Measurements from ENCODE around the gene CDC26.
"Not testable (repeated sequence)": the region's sequence is repeated elsewhere in the genome, so short reads cannot be mapped to it uniquely, and the experiment has no call there.

The CDC26 gene

GRCh38 chr9:113293285-113293878 lies 18.0 kb upstream of the CDC26 start:
- peak; percentile 78 for DNase-seq (ENCODE audit: low read depth)

DNA sequence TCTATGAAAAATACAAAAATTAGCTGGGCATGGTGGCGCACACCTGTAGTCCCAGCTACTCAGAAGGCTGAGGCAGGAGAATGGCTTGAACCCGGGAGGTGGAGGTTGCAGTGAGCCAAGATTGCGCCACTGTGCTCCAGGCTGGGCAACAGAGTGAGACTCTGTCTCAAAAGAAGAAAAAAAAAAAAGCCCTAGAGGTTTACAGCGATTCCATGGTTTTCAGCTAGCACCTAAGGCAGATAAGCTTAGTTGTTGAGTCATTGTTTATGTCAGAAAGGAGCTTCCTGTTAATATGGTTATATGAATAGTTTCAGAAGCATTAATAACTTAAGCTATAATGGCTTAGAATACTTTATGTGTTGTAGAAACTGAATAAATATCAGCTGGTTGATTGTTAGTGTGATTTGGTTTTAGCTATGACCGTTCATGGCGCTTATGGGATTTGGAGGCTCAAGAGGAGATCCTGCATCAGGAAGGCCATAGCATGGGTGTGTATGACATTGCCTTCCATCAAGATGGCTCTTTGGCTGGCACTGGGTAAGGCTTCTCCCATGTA lies 14.8 kb upstream of the CDC26 start:
- DNase-seq (ENCODE audit: low read depth), result no peak

- no peak for DNase-seq (ENCODE audit: low read depth)
Measured at GRCh38 chr9:113289091-113289490, 13.7 kb upstream of the CDC26 start.

- DNase-seq (ENCODE audit: low read depth), result no peak
Measured at GRCh38 chr9:113281356-113281755, 6.0 kb upstream of the CDC26 start.

DNA sequence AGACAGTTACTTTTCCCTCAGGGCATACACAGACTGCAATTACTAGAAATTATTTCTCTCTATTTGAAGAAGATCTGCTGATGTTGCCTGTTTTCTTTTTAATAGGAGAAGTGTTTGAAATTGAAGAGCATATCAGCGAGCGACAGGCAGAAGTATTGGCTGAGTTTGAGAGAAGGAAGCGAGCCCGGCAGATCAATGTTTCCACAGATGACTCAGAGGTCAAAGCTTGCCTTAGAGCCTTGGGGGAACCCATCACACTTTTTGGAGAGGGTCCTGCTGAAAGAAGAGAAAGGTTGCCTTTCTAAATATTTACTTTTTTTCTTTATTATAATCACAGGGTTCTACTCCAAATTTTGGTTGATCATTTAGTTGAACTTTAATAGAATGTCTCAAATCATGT lies 3.5 kb upstream of the CDC26 start:
- no peak for DNase-seq (ENCODE audit: low read depth)

GRCh38 chr9:113274474-113275156 lies 757 bp downstream of the CDC26 start:
- peak; percentile 46 for DNase-seq (ENCODE audit: low read depth)

GRCh38 chr9:113269871-113270270 lies 5.5 kb downstream of the CDC26 start:
- no peak for DNase-seq (ENCODE audit: low read depth)

GRCh38 chr9:113269355-113269754 lies 6.0 kb downstream of the CDC26 start:
- DNase-seq (ENCODE audit: low read depth), result no peak

DNA sequence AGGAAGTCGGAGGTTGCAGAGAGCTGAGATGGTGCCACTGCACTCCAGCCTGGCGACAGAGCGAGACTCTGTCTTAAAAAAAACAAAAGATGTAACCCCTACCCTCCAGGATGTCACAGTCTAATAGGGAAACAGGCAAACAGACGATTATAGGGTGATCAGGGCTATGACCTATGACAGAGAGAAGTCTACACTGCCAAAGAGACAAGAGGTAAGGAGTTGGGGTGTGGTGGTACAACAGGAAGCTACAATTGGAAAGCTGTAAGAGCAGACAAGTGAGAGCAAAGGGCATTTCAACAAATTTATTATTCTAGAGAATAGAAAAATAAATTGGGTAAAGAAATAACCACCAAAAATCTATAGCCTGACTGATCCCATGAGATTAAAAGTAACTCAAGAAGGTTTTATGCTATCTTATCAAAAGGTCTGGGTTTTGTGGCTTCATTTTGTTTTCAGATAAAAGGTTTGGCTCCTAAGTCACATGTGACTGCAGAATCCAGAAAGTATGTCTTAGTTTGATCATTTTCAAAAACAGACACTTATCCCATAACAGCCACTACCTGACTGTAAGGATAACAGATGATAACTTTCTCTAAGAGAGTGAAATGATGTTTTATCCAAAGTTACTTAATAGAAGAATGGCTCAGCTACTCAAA lies 7.3 kb downstream of the CDC26 start:
- no peak for DNase-seq (ENCODE audit: low read depth)

- no peak for DNase-seq (ENCODE audit: low read depth)
Measured at GRCh38 chr9:113266174-113266573, 9.2 kb downstream of the CDC26 start.

DNA sequence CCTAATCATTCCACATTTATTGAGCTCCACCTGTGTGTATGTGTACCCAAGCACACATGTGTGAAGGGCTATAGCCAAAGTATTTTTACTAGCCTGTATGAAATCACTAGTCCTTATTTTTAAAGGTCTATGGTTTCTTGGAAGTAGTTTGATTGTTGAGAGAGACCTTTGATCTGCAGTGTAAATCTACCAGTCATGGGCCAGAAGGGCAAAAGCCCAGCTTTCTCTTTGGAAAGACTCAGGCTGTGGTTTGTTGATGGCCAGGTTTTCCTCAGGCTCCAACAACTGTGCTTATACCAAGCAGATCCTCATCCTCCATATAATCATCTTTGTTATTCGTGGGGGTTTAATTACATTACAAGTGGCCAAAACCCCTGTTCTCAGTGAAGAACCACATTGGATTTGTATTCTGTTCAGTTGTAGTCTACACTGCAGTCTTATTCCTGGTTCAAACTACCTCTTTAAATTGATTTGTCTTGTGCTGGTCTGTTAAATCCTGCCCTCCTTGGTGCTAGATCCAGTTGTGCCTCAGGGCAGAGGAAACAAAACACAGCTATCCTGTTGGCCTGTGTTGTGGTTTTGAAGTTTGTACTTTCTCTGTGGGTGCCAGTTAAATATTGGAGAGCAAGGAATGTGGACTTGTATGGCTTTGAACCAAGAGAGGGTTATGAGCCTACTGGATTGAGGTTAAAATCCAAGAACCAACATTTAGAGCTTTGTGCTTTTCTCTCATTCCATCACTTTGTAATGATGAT lies 13.3 kb downstream of the CDC26 start:
- no peak for DNase-seq (ENCODE audit: low read depth)

- no peak for DNase-seq (ENCODE audit: low read depth)
Measured at GRCh38 chr9:113258282-113258681, 17.1 kb downstream of the CDC26 start.

DNA sequence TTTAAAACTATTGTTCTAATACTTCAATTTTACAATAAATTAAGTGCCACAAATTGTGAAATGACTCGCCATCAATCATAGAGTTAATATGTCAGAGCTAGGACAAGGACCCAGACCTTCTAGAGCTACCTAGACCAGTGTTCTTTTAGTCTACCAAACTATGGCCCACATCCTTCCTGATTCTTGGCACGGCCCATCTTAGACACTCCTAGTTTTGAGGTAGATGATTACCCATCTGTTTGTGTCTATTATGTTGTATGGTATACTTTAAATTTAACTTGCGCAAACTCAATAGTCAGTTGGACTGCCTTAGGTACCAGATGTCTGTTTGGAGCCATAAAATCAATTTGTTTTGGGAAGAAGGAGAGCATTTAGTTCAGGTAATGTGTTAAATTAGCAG lies 17.5 kb downstream of the CDC26 start:
- DNase-seq (ENCODE audit: low read depth), result no peak

DNA sequence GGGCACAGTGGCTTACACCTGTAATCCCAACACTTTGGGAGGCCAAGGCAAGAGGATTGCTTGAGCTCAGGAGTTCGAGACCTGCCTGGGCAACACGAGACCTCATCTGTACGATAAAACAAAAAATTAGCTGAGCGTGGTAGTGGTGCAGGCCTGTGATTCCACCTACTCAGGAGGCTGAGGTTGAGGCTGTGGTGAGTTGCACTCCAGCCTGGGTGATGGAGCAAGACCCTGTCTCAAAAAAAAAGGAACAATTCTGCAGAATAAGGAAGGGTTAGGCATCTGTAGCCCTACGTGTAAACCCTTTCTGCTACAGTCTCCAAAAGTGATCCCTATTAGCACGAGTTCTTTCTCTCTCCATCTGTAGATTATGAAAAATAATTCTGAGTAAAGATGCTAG lies 19.9 kb downstream of the CDC26 start:
- DNase-seq (ENCODE audit: low read depth), result no peak

- DNase-seq (ENCODE audit: low read depth), result no peak
Measured at GRCh38 chr9:113254991-113255390, 20.4 kb downstream of the CDC26 start.

DNA sequence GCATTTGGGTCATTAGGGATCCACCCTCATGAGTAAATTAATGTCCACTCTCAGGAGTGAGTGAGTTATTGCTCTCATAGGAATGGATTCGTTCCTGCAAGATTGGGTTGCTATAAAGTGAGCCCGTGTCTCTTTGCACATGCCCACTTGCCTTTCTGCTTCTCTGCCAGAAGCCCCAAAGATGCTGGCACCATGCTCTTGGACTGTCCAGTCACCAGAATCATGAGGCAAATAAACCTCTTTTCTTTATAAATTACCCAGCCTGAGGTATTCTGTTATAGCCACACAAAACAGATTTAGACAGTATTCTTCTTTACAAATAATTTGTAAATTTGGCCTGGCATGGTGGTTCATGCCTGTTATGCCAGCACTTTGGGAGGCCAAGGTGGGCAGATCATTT lies 24.6 kb downstream of the CDC26 start:
- DNase-seq (ENCODE audit: low read depth), result no peak

DNA sequence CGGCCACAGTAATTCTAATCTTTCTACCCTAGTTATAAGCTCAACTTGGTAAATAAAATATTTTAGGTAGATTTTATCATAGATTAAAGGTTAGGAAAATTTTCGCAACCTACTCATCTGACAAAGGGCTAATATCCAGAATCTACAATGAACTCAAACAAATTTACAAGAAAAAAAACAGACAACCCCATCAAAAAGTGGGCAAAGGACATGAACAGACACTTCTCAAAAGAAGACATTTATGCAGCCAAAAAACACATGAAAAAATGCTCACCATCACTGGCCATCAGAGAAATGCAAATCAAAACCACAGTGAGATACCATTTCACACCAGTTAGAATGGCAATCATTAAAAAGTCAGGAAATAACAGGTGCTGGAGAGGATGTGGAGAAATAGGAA lies 25.7 kb downstream of the CDC26 start:
- not testable (repeated sequence) for DNase-seq (ENCODE audit: low read depth)

DNA sequence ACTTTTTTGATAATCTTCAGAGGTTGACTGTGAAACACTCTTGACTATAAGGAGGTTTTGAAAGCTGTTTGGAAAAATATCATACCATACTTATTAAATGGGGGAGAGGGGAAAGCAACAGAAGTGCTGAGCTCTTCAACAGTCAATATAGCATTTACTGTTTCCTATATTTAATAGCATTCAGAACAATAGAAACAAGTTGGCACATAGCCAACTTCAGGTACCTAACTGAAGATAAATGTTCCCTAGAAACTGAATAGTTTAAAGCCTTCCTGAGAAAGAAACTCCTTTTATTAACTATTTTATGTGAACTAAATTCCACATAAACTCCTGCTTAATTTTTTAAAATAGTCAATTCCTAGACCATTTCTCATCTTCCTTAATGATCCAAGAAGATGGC lies 27.7 kb downstream of the CDC26 start:
- DNase-seq (ENCODE audit: low read depth), result no peak

- DNase-seq (ENCODE audit: low read depth), result no peak
Measured at GRCh38 chr9:113246928-113247327, 28.4 kb downstream of the CDC26 start.

GRCh38 chr9:113245894-113246293 lies 29.5 kb downstream of the CDC26 start:
- DNase-seq (ENCODE audit: low read depth), result no peak

DNA sequence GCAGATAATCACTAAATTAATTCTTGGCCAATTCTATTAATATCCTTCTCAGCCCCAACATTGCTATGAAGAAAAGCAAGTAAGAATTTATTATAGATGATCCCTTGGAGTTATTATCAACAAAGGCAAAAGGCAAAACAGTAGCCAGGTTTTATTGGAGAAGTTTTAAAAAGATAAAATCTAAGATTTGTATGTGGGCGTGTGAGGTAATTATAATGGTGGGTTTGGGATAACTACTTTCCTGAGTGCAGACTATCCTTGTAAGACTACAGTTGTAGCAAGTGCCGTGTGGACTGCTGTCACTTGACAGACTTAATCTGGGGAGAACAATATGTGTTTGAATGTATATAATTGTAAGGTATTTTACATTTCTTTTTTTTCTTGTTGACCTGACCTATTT lies 30.8 kb downstream of the CDC26 start:
- no peak for DNase-seq (ENCODE audit: low read depth)

DNA sequence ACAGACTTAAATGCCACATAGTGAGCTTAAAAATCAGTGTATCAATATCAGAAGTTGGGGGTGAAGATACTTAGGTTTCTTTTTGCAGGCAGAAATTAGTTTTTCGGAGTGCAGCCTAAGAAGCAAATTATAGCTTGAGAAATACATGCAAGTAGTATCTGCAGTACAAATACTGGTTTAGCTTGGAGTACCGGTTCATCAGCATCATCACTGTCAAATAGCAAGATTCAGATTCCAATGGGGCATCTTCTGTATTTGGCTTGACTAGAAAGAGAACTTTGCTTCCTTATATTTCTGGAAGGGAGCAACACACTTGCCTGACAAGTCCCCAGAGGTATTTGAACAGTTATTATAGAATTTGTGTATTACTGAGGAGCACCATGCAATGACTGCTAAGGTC lies 34.2 kb downstream of the CDC26 start:
- no peak for DNase-seq (ENCODE audit: low read depth)

DNA sequence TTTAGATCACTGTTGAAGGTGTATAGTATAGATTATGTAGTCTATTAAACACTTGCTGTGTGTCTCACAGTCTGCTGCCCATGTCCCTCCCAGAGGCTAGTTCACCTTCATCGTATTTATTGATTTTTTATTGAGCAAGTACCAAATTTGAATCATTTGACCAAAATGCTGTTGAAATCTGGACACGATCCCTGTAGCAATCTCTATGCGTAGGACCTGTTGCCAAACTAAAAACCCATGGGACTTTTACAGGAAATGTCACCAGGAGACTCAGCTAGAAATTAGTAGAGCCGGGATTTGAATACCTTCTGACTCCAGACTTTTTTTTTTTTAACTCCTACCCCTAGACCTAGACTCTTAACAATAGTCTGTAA lies 36.5 kb downstream of the CDC26 start:
- no peak for DNase-seq (ENCODE audit: low read depth)

Data from fibroblast of the conjunctiva (primary cell).